IgD-negative memory B cell (primary cell): ENCODE data around the gene LCN15. TPM values are rescaled to one million over a fixed set of nuclear protein-coding genes. Genes with fewer than 3 reads are reported as not detected.
A peak's percentile ranks its signal among the peaks of the same experiment; 100 is the strongest.
"Not testable (repeated sequence)": the region's sequence is repeated elsewhere in the genome, so short reads cannot be mapped to it uniquely, and the experiment has no call there.

ENCODE experiments used
- H3K27ac Mint-ChIP-seq, 3 donors: one replicate each; pipeline ENCODE4 v1.8.0; 2020 to 2022; ENCODE audit warnings: mild to moderate bottlenecking in 3 of 3, mixed read lengths in 3 of 3, moderate library complexity in 1 of 3
- H3K27me3 Mint-ChIP-seq: one replicate; pipeline ENCODE4 v1.8.0; 2021; ENCODE audit warnings: mixed read lengths
- H3K36me3 Mint-ChIP-seq: one replicate; pipeline ENCODE4 v1.8.0; 2020; ENCODE audit warnings: mild to moderate bottlenecking, mixed read lengths
- H3K4me1 Mint-ChIP-seq, 3 donors: one replicate each; pipeline ENCODE4 v1.8.0; 2020 to 2022; ENCODE audit warnings: mixed read lengths in 3 of 3, mild to moderate bottlenecking in 1 of 3
- H3K4me3 Mint-ChIP-seq, 4 donors: one replicate each; pipeline ENCODE4 v1.8.0; 2020 to 2022; ENCODE audit warnings: mild to moderate bottlenecking in 4 of 4, mixed read lengths in 4 of 4, moderate library complexity in 3 of 4
- H3K9me3 Mint-ChIP-seq, 3 donors: one replicate each; pipeline ENCODE4 v1.8.0; 2020 to 2021; ENCODE audit warnings: mixed read lengths in 3 of 3, mild to moderate bottlenecking in 1 of 3
- polyA plus RNA-seq: library from polyadenylated mRNA; unstranded; fragments of 300-500 nt; fragmentation: Illumina TruSeq; gene quantifications from one replicate; pipeline ENCODE4 v1.2.3, GENCODE V29; 2021

LCN15 gene
- polyA plus RNA-seq, 1 donor from 2014 or later, result not detected

GRCh38 chr9:136713550-136713949 lies 50.8 kb downstream of the LCN15 start:
- Mint-ChIP-seq H3K27me3 (peaks cover 31% of the 10 kb centered on the region), H3K4me3 (peak overlapping the region in 1 of 4 donors; percentile 33), H3K4me1 (peaks cover 0 to 7% (median 2%) of the 10 kb centered on the region in 3 donors), H3K9me3 (no peaks in the 10 kb centered on the region), H3K36me3 (no peaks in the 10 kb centered on the region), H3K27ac (no peak overlapping the region)

- Mint-ChIP-seq H3K27ac (no peak overlapping the region), H3K36me3 (no peaks in the 10 kb centered on the region), H3K4me3 (peak overlapping the region in 1 of 4 donors; percentile 33), H3K9me3 (no peaks in the 10 kb centered on the region), H3K4me1 (peaks cover 0 to 5% (median 0%) of the 10 kb centered on the region in 3 donors), H3K27me3 (peaks cover 31% of the 10 kb centered on the region)
These were observed 51.4 kb downstream of the LCN15 start for GRCh38 chr9:136712690-136713544.

GRCh38 chr9:136711751-136712689 lies 52.3 kb downstream of the LCN15 start, which contains the start of gene DIPK1B:
Gene DIPK1B (plus strand): TSS chr9:136712572. CDS start chr9:136712666, 94 bp downstream.
- H3K27ac Mint-ChIP-seq, result peak within 1 kb of the TSS in 1 of 3 donors; percentile 21
- peaks cover 0 to 5% (median 0%) of the 10 kb centered on the region in 3 donors for H3K4me1 Mint-ChIP-seq
- peak within 1 kb of the TSS; percentile 61 to 91 (median 76) for H3K4me3 Mint-ChIP-seq
- no peaks in the 10 kb centered on the region for H3K9me3 Mint-ChIP-seq
- no peaks in the 10 kb centered on the region for H3K36me3 Mint-ChIP-seq
- peaks cover 31% of the 10 kb centered on the region for H3K27me3 Mint-ChIP-seq

- H3K4me1 Mint-ChIP-seq, result not testable (repeated sequence)
These were observed 53.1 kb downstream of the LCN15 start for GRCh38 chr9:136711219-136711648.

GRCh38 chr9:136710543-136710942 lies 53.8 kb downstream of the LCN15 start:
- Mint-ChIP-seq H3K4me3 (peak overlapping the region in 3 of 4 donors; percentile 66 to 91 (median 78)), H3K36me3 (no peaks in the 10 kb centered on the region), H3K27ac (peak overlapping the region in 1 of 3 donors; percentile 26), H3K4me1 (peaks cover 0 to 5% (median 0%) of the 10 kb centered on the region in 3 donors), H3K9me3 (no peaks in the 10 kb centered on the region), H3K27me3 (peaks cover 27% of the 10 kb centered on the region)

More at GRCh38 chr9:136711219-136711648, 53.1 kb downstream of the LCN15 start:
- Mint-ChIP-seq H3K27me3 (peaks cover 31% of the 10 kb centered on the region), H3K4me3 (peak overlapping the region; percentile 16 to 91 (median 76)), H3K27ac (peak overlapping the region in 1 of 3 donors; percentile 21)
- not testable (repeated sequence) for H3K36me3 Mint-ChIP-seq, H3K9me3 Mint-ChIP-seq

Other genes starting within 250 kb of the LCN15 start
- gene NOTCH1, start 218.5 kb downstream of the LCN15 start, polyA plus RNA-seq, result 3.5 TPM
- not detected for gene EGFL7, start 101.6 kb downstream of the LCN15 start, polyA plus RNA-seq
- gene AGPAT2, start 77.1 kb downstream of the LCN15 start, polyA plus RNA-seq, result 42.0 TPM
- gene DIPK1B, start 51.9 kb downstream of the LCN15 start, polyA plus RNA-seq, result 0.90 TPM
- gene LCN10, start 21.6 kb downstream of the LCN15 start, polyA plus RNA-seq, result 68.0 TPM
- not detected for gene LCN6, start 16.0 kb downstream of the LCN15 start, polyA plus RNA-seq
- 0.44 TPM for gene LCN8, start 6.3 kb downstream of the LCN15 start, polyA plus RNA-seq
- 45.9 TPM for gene TMEM141, start 26.8 kb upstream of the LCN15 start, polyA plus RNA-seq
- 0.78 TPM for gene CCDC183, start 31.8 kb upstream of the LCN15 start, polyA plus RNA-seq
- gene RABL6, start 43.4 kb upstream of the LCN15 start, polyA plus RNA-seq, result 19.7 TPM
- gene AJM1, start 78.0 kb upstream of the LCN15 start, polyA plus RNA-seq, result 0.10 TPM
- 91.6 TPM for gene PHPT1, start 84.9 kb upstream of the LCN15 start, polyA plus RNA-seq
- 0.11 TPM for gene MAMDC4, start 87.8 kb upstream of the LCN15 start, polyA plus RNA-seq
- gene EDF1, start 101.8 kb upstream of the LCN15 start, polyA plus RNA-seq, result 378 TPM
- gene TRAF2, start 122.0 kb upstream of the LCN15 start, polyA plus RNA-seq, result 42.8 TPM
- 108 TPM for gene FBXW5, start 180.2 kb upstream of the LCN15 start, polyA plus RNA-seq
- gene C8G, start 180.7 kb upstream of the LCN15 start, polyA plus RNA-seq, result not detected
- gene LCN12, start 187.8 kb upstream of the LCN15 start, polyA plus RNA-seq, result not detected
- gene PTGDS, start 213.0 kb upstream of the LCN15 start, polyA plus RNA-seq, result not detected
- gene LCNL1, start 218.5 kb upstream of the LCN15 start, polyA plus RNA-seq, result not detected
- 64.3 TPM for gene PAXX, start 227.9 kb upstream of the LCN15 start, polyA plus RNA-seq
- 3.5 TPM for gene CLIC3, start 232.1 kb upstream of the LCN15 start, polyA plus RNA-seq